ENCODE results near the gene ZNF629.
A peak's percentile ranks its signal among the peaks of the same experiment; 100 is the strongest.

The ZNF629 gene

DNA sequence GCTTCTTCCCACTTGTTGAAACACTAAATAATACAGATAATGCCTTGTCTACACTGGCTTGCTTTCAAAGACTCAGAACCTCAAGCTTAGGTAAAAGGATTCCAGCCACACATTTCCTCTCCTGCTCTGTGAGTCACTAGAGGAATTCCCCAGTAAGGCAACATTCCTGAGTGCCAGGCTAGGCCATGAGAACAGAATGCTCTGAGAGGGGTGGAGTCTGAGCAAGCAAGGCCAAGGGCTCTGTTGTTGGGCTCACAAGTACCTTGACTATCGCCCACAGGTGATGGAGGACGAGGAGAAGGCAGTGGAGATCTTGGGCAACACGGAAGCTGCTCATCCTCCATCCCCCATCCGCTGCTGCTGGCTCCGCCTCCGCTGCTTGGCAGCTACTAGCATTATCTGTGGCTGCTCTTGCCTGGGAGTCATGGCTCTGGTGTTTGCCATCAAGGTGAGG lies 45.5 kb downstream of the ZNF629 start:
- no peak for TF ChIP-seq ZFX (IDR thresholded peaks at IDR 0.05)
- TF ChIP-seq, protein P1, sequence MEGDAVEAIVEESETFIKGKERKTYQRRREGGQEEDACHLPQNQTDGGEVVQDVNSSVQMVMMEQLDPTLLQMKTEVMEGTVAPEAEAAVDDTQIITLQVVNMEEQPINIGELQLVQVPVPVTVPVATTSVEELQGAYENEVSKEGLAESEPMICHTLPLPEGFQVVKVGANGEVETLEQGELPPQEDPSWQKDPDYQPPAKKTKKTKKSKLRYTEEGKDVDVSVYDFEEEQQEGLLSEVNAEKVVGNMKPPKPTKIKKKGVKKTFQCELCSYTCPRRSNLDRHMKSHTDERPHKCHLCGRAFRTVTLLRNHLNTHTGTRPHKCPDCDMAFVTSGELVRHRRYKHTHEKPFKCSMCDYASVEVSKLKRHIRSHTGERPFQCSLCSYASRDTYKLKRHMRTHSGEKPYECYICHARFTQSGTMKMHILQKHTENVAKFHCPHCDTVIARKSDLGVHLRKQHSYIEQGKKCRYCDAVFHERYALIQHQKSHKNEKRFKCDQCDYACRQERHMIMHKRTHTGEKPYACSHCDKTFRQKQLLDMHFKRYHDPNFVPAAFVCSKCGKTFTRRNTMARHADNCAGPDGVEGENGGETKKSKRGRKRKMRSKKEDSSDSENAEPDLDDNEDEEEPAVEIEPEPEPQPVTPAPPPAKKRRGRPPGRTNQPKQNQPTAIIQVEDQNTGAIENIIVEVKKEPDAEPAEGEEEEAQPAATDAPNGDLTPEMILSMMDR (conservative IDR thresholded peaks at IDR 0.05), result no peak
- H3K27ac ChIP-seq, result no peak overlapping the region

DNA sequence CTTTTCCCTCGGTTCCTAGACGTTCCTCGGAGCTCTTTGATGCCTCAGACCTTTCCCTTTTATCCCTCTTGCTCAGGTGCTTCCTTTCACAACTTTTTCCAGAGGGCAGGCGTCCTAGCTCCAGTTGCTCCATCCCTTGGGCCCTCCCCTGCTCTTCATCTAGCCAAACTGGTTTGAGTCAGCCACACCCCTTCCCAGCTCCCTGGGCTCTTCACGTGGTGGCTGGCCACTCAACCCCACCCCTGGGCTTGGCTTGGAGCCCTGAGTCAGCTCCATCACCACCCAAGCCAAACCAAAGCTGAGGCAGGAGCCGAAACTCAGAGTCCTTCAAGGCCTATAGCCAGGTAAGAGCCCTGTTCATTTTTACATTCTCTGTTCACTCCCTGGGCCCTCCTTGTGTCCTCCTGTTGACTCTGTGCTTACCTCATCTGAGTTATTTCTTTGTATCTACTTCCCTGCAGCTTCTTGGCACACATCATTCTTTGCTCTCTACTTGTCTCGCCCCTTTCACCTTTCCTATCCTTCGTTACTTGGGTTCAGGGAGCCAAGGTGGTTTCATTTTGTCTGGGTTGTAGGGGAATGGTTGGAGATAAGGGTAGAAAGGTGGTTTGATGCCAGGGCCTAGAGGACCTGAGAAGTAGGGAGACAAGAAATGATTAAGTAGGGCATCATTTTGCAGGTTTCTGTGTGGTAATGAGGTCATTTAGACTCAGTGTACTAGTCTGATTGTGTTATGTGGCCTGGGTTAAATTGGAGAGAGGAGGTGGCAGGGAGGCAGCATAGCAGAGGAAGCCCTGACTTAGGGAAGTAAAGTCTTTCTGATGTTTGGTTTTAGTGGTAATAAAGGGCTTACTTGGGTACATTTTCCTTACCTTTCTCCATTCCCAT lies 46.4 kb downstream of the ZNF629 start:
- peak overlapping the region; percentile 59 for H3K27ac ChIP-seq
- TF ChIP-seq, protein P1 (conservative IDR thresholded peaks at IDR 0.05), result no peak
- no peak for TF ChIP-seq ZFX (IDR thresholded peaks at IDR 0.05)

DNA sequence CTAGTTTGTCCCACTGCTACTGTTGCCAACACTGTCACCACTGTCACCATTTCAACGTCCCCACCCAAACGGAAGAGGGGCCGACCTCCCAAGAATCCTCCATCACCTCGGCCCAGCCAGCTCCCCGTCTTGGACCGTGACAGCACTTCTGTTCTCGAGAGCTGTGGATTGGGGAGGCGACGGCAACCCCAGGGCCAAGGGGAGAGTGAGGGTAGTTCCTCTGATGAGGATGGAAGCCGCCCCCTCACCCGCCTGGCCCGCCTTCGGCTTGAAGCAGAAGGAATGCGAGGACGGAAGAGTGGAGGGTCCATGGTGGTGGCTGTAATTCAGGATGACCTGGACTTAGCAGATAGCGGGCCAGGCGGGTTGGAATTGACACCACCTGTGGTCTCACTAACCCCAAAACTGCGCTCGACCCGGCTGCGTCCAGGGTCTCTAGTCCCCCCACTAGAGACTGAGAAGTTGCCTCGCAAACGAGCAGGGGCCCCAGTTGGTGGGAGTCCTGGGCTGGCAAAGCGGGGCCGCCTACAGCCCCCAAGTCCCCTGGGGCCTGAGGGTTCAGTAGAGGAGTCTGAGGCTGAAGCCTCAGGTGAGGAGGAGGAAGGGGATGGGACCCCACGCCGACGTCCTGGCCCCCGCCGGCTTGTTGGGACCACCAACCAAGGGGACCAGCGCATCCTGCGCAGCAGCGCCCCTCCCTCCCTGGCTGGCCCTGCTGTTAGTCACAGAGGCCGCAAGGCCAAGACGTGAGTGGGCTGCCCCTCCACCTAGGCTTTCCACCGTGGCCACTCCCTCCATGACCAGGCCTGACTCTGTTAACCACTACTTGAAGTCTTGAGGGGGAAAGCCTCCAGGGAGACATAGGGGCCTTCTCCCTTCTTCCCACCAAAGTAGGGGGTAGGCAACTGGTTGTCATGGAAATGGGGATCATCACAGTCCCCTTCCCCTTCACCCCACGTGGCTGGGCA lies 47.7 kb downstream of the ZNF629 start:
- H3K27ac ChIP-seq, result peak overlapping the region; percentile 59
- TF ChIP-seq, protein P1 (conservative IDR thresholded peaks at IDR 0.05), result no peak
- no peak for TF ChIP-seq ZFX (IDR thresholded peaks at IDR 0.05)

GRCh38 chr16:30737794-30738648 lies 49.0 kb downstream of the ZNF629 start:
- no peak overlapping the region for H3K27ac ChIP-seq
- TF ChIP-seq, protein P1 (conservative IDR thresholded peaks at IDR 0.05), result no peak
- TF ChIP-seq ZFX (IDR thresholded peaks at IDR 0.05), result no peak

- TF ChIP-seq, protein P1 (conservative IDR thresholded peaks at IDR 0.05), result no peak
- TF ChIP-seq ZFX (IDR thresholded peaks at IDR 0.05), result no peak
Measured at GRCh38 chr16:30736995-30737793, 49.8 kb downstream of the ZNF629 start.

GRCh38 chr16:30731411-30731810 lies 55.6 kb downstream of the ZNF629 start:
- TF ChIP-seq, protein P1 (conservative IDR thresholded peaks at IDR 0.05), result no peak
- no peak for TF ChIP-seq ZFX (IDR thresholded peaks at IDR 0.05)
- H3K27ac ChIP-seq, result no peak overlapping the region

More at GRCh38 chr16:30736995-30737793, 49.8 kb downstream of the ZNF629 start:
- no peak overlapping the region for H3K27ac ChIP-seq

Data from C4-2B (cell line).